Measurements from ENCODE around the gene GMCL2.

Gene GMCL2

GRCh38 chr5:178223828-178224335 lies 36.7 kb upstream of the GMCL2 start:
- no peaks in the 10 kb centered on the region for H3K9me3 ChIP-seq (ENCODE audit: insufficient read depth, low read length, severe bottlenecking)
- H3K4me3 ChIP-seq (ENCODE audit: low read depth in 1 of 2, low read length in 2 of 2) = no peak overlapping the region
- no peaks in the 10 kb centered on the region for H3K27me3 ChIP-seq (ENCODE audit: insufficient read depth, low read length, poor library complexity)
- no peak overlapping the region for H3K4me2 ChIP-seq (ENCODE audit: insufficient read depth, low read length)
- ATAC-seq (ENCODE audit: insufficient read depth, low read depth) (peak; percentile 25; the same call in 1 of the 3 replicates), DNase-seq (no peak)
- H3K79me2 ChIP-seq (ENCODE audit: insufficient read depth, low read length) = peaks cover 10% of the 10 kb centered on the region; the same call in 1 of the 2 replicates
- no peak for TF ChIP-seq EZH2 (IDR thresholded peaks at IDR 0.05; ENCODE audit: borderline replicate concordance, low read depth, low read length, severe bottlenecking)
- TF ChIP-seq CTCF (IDR thresholded peaks at IDR 0.05; ENCODE audit: borderline replicate concordance, extremely low read depth, low read length, poor library complexity, severe bottlenecking) = no peak
- no peaks in the 10 kb centered on the region for H3K4me1 ChIP-seq (ENCODE audit: insufficient read depth, low read length)
- H3K36me3 ChIP-seq (ENCODE audit: insufficient read depth, low read length) = peaks cover 87% of the 10 kb centered on the region
- H2AFZ ChIP-seq (ENCODE audit: low read depth, low read length) = no peak overlapping the region
- H4K20me1 ChIP-seq (ENCODE audit: insufficient read depth, low read length) = peaks cover 32% of the 10 kb centered on the region; the same call in 1 of the 2 replicates
- H3K27ac ChIP-seq (ENCODE audit: low read length) = no peak overlapping the region
- no peak overlapping the region for H3K9ac ChIP-seq (ENCODE audit: low read depth, low read length)

GRCh38 chr5:178223196-178223773 lies 36.1 kb upstream of the GMCL2 start:
- H3K79me2 ChIP-seq (ENCODE audit: insufficient read depth, low read length) = peaks cover 6% of the 10 kb centered on the region; the same call in 1 of the 2 replicates
- no peak overlapping the region for H3K9ac ChIP-seq (ENCODE audit: low read depth, low read length)
- no peak overlapping the region for H3K4me3 ChIP-seq (ENCODE audit: low read depth in 1 of 2, low read length in 2 of 2)
- no peak for DNase-seq
- peaks cover 28% of the 10 kb centered on the region; the same call in 1 of the 2 replicates for H4K20me1 ChIP-seq (ENCODE audit: insufficient read depth, low read length)
- H3K27ac ChIP-seq (ENCODE audit: low read length) = no peak overlapping the region
- no peaks in the 10 kb centered on the region for H3K27me3 ChIP-seq (ENCODE audit: insufficient read depth, low read length, poor library complexity)
- H3K4me1 ChIP-seq (ENCODE audit: insufficient read depth, low read length) = no peaks in the 10 kb centered on the region
- no peaks in the 10 kb centered on the region for H3K9me3 ChIP-seq (ENCODE audit: insufficient read depth, low read length, severe bottlenecking)
- H3K36me3 ChIP-seq (ENCODE audit: insufficient read depth, low read length) = peaks cover 87% of the 10 kb centered on the region
- no peak overlapping the region for H2AFZ ChIP-seq (ENCODE audit: low read depth, low read length)
- TF ChIP-seq CTCF (IDR thresholded peaks at IDR 0.05; ENCODE audit: borderline replicate concordance, extremely low read depth, low read length, poor library complexity, severe bottlenecking) (no peak), EZH2 (IDR thresholded peaks at IDR 0.05; ENCODE audit: borderline replicate concordance, low read depth, low read length, severe bottlenecking) (no peak)
- no peak for ATAC-seq (ENCODE audit: insufficient read depth, low read depth)
- H3K4me2 ChIP-seq (ENCODE audit: insufficient read depth, low read length) = no peak overlapping the region

- Histone ChIP-seq H3K4me1 (ENCODE audit: insufficient read depth, low read length) (no peaks in the 10 kb centered on the region), H3K27ac (ENCODE audit: low read length) (no peak overlapping the region), H2AFZ (ENCODE audit: low read depth, low read length) (no peak overlapping the region), H3K27me3 (ENCODE audit: insufficient read depth, low read length, poor library complexity) (no peaks in the 10 kb centered on the region), H4K20me1 (ENCODE audit: insufficient read depth, low read length) (peaks cover 21% of the 10 kb centered on the region; the same call in 1 of the 2 replicates), H3K9ac (ENCODE audit: low read depth, low read length) (no peak overlapping the region), H3K36me3 (ENCODE audit: insufficient read depth, low read length) (peaks cover 79% of the 10 kb centered on the region), H3K4me3 (ENCODE audit: low read depth in 1 of 2, low read length in 2 of 2) (no peak overlapping the region), H3K9me3 (ENCODE audit: insufficient read depth, low read length, severe bottlenecking) (no peaks in the 10 kb centered on the region), H3K4me2 (ENCODE audit: insufficient read depth, low read length) (no peak overlapping the region), H3K79me2 (ENCODE audit: insufficient read depth, low read length) (peaks cover 6% of the 10 kb centered on the region; the same call in 1 of the 2 replicates)
- no peak for DNase-seq
- 0 out of 3 replicates have a peak, but pooled peaks have one; percentile 6 for ATAC-seq (ENCODE audit: insufficient read depth, low read depth)
- TF ChIP-seq EZH2 (IDR thresholded peaks at IDR 0.05; ENCODE audit: borderline replicate concordance, low read depth, low read length, severe bottlenecking) (no peak), CTCF (IDR thresholded peaks at IDR 0.05; ENCODE audit: borderline replicate concordance, extremely low read depth, low read length, poor library complexity, severe bottlenecking) (no peak)
These were observed 35.1 kb upstream of the GMCL2 start for GRCh38 chr5:178222292-178222691.
